VCaP (cell line): Measurements from ENCODE around the gene IGF2.

Source experiments
- H3K27ac ChIP-seq: fragments of 450-650 bp; 2 replicates; pipeline ENCODE4 v1.5.1; 2017
- TF ChIP-seq, protein P1 (sequence below): fragments of 450-650 bp; conservative IDR thresholded peaks from 2 replicates; pipeline ENCODE4 v1.5.1; 2017; ENCODE audit warnings: mild to moderate bottlenecking, moderate library complexity

The IGF2 gene

DNA sequence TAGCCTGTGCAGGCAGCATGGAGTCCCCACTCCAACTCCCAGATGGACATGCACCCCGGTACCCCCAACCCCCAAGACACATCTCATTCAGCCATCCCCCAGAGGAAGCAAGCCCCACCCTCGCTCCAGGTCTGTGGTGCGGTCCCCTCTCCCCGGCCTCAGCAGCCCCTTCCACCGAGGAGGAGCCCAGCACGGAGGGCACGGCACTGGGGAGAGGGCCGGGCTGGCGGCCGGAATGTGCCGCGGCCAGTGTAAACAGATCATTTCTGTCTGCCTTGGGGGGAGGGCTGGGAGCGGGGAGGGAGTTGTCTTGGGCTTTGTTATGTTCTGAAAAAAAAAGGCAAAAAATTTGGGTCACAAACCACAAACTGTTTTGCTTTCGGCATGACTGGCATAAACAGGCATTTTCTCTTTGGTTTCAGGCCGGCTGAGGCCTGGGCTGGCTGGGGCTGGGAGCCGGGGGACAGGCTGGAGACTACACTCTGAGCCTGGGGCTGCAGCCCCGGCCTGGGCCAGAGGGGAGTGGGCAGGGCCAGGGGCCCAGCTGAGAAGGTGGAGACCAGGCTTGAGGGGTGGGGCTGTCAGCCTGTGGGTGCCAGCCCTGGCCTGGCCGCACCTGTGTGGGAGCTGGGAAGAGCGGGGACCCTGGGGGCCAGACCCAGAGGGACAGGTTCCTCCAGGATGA, 16.8 kb downstream of the IGF2 start:
- H3K27ac ChIP-seq, result no peak overlapping the region
- TF ChIP-seq, protein P1, sequence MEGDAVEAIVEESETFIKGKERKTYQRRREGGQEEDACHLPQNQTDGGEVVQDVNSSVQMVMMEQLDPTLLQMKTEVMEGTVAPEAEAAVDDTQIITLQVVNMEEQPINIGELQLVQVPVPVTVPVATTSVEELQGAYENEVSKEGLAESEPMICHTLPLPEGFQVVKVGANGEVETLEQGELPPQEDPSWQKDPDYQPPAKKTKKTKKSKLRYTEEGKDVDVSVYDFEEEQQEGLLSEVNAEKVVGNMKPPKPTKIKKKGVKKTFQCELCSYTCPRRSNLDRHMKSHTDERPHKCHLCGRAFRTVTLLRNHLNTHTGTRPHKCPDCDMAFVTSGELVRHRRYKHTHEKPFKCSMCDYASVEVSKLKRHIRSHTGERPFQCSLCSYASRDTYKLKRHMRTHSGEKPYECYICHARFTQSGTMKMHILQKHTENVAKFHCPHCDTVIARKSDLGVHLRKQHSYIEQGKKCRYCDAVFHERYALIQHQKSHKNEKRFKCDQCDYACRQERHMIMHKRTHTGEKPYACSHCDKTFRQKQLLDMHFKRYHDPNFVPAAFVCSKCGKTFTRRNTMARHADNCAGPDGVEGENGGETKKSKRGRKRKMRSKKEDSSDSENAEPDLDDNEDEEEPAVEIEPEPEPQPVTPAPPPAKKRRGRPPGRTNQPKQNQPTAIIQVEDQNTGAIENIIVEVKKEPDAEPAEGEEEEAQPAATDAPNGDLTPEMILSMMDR, result no peak

DNA sequence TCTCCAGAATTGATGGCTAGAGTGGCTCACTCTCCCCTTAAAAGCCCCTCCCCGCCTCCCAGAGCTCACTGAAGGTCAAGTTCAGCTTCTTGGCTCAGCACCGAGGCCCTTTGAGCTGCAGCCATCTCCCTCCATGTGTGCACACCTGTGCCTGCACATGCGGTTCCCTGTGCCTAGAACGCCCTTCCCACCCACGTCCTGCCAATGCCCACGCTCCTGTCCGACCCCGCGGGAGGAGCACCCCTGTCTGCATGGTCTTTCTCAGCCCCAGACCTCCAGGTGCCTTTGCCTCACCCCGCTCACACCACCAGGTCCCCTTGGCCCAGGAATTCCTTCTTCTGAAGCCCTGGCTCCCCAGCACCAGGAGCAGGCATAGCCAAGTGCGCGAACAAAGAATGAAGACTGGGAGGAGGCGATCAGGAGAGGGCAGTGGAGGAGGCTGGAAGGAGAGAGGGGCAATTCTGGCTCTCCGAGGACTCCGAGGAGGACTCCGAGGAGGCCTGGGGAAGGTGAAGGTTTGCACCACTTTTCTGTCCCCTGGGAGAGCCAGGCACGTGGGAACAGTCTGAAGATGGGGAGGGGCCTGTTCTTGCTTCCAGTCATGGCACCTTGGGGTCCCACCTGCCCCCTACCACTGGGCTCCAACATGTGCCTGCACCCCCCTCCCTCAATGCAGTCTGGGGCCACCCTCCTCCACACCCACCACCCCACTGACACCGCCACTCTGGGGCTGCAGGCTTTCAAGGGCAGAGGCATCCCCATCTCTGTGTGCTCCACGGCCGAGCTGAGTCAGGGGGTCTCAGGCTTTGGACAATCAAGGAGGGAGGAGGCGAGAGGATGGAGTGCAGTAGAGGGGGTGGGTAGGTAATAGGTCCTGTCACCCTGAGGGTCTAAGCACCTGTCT, 17.7 kb downstream of the IGF2 start:
- TF ChIP-seq, protein P1, result no peak
- H3K27ac ChIP-seq, result no peak overlapping the region

DNA sequence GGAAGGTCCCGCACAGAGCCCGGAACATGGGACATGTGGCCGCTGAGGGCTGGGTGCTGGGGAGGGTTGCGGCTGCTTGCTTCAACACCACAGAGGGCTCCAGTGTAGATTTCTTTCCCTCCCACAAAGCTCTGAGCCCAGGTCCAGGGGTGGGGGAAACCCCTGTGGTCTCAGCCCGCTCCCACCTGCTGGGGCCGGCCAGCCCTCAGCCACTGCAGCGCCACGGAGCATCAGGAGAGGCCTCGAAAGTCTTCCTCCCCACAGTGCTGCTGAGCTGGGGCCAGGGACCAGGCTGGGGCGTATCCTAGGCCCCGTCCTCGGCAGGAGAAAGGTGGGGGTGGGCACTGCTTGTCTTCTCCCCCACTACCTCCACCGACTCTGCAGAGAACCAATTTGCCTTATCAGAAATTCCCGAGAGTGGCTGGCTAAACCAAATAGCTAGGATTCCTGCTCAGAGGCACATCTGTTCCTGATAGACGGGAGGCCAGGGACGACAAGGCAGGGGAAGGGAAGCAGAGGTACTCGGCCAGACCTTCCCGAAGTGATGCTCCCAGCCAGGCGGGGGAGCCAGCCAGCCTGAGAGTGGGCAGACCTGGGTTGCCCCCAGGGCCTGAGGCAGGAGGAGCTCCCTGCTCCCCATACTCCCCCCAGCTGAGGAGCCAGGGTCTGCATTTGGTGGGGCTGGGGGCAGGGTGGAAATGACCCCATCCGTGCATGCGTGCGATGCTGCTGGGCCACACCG, 18.7 kb downstream of the IGF2 start:
- TF ChIP-seq, protein P1, result no peak
- H3K27ac ChIP-seq, result no peak overlapping the region

DNA sequence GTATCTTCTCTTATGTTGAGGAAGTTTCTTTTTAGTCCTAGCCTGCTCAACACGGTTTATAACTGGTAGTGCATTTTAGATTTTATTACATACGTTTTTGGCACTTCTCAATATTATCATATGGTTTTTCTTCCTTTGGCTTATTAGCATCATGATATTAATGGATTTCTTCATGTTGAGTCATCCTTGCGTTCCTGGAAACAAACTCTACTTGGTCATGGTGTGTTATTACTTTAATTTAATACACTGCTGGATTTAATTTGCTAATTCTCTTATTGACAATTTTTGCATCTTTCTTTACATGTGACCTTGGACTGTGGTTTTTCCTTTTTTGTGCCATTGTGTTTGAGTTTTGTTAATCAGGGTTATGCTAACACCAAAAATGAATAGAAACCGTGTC, 20.5 kb downstream of the IGF2 start:
- no peak overlapping the region for H3K27ac ChIP-seq
- TF ChIP-seq, protein P1, result no peak

DNA sequence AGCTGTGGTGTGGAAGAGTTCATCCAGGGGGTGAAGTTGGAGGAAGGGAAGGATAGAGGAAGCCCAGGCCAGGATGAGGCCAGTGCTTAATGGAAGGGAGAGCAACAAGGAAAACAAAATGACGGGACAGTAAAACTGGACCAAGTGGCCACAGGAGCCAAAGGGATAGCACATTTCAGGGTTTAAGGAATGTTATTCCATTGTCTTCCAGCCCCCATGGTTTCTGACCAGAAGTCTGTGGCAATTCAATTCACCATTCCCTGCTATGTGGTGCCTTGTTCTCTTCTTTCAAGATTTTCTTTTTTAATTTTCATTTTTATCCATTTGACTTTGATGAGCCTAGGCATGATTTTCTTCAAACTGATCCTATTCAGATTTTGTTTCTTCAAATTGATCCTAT, 22.5 kb downstream of the IGF2 start:
- TF ChIP-seq, protein P1, result no peak
- H3K27ac ChIP-seq, result no peak overlapping the region

DNA sequence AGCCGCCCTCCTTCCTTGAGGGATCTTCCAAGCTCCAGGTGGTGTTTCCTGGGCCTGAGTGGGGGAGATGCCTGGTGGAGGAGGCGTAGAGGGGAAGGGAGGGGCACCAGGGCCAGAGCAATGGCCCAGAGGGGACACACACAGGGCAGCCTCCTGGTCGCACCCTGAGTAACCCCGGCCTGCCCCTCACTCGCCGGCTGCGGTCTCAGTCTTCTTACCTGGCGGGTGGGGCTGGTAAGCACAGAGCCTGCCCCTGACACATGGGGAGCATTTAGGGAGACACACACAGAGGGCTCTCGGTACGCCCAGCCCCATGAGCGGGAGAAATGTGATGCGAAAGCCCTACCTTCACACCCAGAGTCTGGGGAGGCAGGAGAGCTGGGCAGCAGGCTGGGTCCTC, 23.9 kb downstream of the IGF2 start:
- no peak overlapping the region for H3K27ac ChIP-seq
- TF ChIP-seq, protein P1, result no peak
